ENCODE data around the gene SH3GLB2.
A peak's percentile ranks its signal among the peaks of the same experiment; 100 is the strongest.

The SH3GLB2 gene

DNA sequence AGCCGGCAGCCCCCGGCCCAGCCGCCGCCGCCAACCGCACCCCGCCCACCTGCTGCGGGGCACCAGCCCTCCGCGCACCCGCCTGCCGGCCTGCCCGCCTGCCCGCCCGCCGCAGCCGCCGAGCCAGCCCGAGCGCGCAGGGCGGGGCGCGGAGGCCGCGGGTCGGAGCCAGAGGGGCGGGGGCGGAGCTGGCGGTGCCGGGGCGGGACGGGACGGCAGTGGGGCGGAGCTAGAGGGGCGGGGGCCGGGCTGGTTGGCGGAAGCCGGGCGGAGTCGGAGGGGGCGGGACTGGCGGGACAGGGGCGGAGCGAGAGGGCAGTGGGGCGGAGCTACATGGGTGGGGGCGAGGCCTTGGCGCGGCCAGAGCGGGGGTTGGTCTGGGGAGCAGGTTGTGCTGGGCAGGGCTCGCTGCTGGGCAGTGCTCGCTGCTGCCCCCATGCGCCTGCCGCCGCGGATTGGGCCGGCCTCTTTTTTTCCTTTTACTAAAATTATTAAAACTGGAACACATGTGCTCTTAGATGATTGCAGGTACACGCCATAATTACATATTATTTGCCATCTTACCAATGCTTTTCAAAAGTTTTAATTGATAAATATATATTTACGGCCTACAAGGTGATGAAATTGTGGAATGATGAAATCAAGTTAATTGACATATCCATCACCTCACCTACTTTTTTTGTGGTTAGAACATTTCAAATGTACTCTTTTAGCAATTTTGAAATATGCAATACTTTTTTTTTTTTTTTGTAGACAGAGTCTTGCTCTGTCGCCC, at the start of gene SH3GLB2:
Gene SH3GLB2 (minus strand): TSS at position 140 of the 775 bp plus-strand sequence. CDS start 177 bp downstream, outside the sequence.
- DNase-seq (ENCODE audit: low spot score) = peak; percentile 99

DNA sequence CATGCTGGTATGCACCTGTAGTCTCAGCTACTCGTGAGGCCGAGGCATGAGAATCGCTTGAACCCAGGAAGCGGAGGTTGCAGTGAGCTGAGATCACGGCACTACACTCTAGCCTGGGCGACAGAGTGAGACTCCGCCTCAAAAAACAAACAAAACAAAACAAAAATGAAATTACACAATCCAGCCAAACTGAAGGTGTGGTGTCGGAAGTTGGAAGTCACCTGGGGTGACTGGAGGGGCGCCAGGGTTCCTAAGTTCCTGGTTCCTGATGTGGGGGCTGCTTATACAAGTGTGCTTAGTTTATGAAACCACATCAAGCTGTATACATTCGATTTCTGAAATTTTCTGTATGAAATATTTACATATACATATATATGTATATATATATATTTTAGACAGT, 49.1 kb upstream of the SH3GLB2 start:
- DNase-seq (ENCODE audit: low spot score) = no peak

DNA sequence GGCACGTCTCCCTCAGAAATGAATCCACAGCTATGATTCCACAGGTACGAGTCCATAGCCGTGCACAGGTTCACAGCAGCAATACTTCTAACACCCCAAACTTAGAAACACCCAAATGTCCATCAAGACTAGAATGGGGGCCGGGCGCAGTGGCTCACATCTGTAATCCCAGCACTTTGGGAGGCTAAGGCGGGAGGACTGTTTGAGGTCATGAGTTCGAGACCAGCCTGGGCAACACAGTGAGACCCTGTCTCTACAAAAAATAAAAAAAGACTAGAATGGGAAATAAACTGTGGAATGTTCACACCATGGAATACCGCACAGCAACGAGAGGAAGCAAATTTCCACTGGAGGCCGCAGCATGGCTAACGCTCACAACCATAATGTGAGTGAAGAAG, 48.5 kb upstream of the SH3GLB2 start:
- DNase-seq (ENCODE audit: low spot score) = no peak

DNA sequence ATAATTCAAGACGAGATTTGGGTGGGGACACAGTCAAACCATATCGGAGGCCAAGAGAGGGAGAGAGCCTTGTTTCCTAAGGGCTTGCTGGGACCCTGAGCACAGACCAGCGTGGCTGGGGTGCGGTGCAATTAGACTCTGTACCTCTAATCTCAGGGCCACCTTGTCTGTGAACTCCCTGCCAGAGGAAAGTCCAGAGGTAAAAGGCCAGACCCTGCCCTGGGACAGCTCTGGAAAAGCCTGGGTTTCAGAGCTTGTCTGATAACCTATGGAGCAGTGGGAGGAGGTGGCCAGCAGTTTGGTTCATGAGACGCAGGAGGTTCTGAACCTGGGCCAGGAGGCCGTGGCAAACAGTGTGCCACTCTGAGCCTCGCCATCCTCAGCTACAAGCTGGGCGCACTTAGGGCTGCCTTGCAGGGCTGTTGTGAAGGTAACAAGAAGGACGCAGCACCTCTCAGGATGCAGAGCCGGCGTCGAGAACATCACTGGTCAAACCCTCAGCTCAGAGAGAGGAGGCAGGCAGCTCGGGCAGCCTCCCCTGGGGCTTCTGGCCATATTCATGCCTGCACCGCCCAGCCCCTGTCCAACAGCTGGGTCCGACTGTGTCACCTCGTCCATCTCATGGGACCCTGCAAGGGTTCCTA, 48.0 kb upstream of the SH3GLB2 start:
- DNase-seq (ENCODE audit: low spot score) = no peak

DNA sequence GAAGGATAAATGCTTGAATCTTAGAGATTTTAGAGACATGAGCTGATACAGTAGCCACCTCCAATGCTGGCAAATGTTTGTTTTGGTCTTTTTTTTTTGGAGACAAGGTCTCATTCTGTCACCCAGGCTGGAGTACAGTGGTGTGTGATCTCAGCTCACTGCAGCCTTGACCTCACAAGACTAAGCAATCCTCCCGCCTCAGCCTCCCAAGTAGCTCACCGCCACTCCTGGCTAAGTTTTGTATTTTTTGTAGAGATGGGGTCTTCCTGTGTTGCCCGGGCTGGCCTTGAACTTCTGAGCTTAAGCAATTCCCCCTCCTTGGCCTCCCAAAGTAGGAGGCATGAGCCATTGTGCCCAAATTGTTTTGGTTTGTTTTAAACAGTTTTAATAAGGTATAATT, 46.0 kb upstream of the SH3GLB2 start:
- DNase-seq (ENCODE audit: low spot score) = no peak

DNA sequence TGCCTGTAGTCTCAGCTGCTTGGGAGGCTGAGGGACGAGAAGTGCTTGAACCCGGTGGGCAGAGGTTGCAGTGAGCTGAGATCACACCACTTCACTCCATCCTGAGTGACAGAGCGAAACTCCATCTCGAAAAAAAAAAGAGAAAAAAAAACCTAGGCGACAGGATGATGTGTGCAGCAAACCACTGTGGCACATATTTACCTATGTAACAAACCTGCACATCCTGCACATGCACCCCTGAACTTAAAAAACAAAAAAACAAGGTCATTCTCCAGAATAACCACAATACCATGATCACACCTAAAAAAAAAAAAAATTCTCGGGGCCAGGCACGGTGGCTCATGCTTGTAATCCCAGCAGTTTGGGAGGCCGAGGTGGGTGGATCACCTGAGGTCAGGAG, 45.3 kb upstream of the SH3GLB2 start:
- no peak for DNase-seq (ENCODE audit: low spot score)

DNA sequence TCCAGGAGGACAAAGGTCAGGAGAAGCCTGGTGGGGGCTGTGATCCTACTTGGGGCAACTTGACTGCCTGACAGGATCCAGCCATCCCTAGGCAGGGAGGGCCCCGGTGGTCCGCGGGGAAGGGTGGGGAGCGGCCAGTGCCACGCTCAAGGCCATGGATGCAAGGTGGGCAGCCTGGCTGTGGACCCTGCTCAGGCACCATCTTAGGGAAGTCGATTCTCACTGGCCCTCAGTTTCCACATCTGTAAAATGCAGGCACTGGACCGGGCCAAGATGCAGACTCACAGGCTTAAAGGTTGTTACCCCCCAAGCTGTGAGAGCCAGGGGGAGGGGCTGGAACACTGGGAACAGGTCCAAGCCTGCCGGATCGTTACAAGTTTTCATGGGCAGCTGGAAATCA, 44.0 kb upstream of the SH3GLB2 start:
- no peak for DNase-seq (ENCODE audit: low spot score)

DNA sequence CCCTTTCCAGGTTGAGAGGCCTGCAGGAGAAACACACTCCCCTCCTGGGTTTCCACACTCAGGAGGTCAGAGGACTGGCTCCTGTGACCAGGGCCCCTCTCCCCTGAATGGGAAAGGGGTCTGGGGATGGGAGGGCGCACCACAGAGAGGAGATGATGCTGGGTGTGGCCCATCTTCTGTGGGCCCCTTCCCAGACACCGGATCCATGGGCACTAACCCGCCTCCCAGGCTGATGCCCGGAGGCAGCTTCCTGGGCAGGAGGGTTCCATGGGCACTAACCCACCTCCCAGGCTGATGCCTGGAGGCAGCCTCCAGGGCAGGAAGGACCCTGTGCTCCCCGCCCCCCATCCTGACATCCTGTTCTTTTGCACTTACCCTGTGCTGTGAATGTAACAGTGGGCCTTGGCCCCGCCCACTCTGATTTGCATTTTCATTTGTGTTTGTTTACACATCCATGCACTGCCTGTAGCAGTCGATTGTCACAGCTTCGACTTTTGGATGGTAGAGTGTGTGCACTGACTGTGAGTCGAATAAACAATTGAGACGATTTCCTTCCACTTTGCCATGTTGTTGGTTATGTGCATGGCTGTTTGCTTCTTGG, 43.5 kb upstream of the SH3GLB2 start:
- DNase-seq (ENCODE audit: low spot score) = no peak

DNA sequence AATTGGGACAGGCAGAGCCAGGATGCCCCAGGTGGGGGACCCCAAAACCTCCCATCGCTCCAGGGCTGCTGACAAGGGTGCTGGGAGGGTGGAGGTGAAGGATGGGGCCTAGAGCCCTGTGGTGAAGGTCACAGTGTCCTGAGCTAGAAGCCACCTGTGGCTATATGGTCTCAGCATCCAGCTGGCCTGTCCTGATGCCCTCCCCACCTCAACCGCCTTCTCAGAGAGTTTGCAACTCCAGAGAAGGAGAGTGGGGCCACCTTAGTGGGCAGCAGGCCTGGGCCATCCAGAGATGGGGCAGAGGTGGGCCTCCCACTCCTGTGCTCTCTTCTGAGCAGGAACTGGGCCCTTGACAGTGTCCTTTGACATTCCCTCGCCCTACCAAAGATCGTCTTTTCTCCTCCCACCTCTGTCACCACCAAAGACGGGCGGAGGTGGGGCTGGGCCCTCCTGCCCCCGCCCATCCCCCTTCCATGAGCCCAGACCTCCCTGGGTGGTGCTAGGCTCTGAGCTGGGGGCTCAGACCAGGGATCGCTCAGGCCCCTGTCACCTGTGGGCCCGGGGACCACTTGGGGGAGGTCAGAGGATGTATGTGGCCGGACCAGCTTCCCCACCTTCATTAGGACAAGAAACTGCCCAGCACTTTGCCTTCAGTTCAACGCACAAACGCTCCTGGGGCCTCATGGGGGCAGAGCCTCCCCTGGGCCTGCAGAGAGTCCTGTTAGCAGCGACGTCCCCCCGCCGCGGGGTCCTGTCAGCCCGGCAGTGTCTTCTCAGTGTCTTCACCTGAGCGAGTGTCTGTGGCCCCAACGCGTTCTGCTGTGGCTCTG, 42.8 kb upstream of the SH3GLB2 start:
- DNase-seq (ENCODE audit: low spot score) = no peak

DNA sequence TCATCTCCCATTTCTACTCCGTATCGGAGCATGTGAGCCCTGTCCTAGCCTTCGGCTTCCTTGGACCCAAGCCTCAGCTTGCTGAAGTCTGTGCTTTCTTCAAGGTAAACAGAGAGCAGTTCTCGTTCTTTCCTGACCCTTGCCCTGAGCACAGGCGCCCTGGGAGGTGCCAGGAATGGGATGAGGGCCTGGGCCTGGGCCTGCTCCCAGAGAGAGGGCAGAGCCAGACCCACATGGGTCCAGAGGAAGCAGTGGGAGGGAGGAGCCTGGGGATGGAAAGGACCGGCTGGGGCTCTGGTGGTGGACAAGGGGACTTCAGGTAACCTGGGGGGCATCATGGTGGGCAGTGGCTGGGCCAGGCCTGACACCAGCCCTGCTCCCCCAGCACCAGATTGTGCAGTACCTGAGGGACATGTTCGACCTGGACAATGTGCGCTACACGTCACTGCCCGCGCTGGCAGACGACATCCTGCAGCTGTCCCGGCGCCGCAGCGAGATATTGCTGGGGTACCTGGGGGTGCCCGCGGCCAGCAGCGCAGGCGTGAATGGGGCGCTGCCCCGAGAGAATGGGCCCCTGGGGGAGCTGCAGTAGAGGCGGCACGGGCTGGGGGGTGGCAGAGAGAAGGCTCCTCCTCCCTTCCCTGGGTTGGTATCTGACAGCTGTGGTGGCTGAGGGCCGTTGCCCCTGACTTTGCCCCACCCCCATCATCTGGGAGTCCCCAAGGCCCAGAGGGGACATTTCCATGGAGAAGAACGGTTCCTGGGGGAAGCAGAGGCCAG, 41.9 kb upstream of the SH3GLB2 start:
- no peak for DNase-seq (ENCODE audit: low spot score)

DNA sequence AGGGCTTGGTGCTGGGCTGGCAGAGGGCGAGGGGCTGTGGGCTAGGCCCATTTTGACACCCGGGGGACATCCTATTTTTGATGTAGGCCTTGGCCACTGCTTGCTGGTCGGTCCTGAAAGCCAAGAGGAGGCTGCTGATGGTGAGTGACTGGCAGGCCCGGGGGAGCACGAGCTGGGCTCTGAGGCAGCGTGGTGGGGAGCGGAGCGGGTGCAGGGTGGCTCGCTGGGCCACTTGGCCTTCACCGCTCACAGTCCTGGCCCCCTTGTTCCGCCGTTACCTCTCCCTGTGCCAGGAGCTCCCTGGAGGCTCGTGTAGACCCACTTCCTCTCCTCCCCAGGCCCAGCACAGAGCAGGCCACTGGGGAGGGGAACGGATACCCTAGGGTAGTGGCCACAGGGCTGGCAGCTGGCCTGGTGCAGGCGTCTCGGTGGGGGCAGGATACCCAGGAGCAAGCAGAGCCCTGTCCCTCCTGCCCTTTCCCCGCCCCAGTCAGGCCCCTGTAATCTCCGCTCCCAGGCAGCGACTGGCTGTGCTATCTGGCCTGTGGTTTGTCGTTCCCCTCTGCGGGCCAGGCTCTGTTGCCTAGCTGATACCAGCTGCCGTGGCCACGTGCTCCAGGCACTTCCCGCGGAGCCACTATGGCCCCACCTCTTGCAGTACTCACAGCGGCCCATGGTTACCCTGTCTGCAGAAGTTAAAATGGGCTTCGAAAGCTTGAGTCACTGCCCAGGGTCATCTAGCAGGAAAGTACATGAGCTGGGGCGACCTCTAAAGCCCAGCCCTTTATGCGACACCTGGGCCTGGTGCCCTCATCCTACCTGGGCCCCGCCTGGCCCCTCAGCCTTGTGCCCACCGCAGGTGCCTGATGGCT, 41.1 kb upstream of the SH3GLB2 start:
- DNase-seq (ENCODE audit: low spot score) = no peak

DNA sequence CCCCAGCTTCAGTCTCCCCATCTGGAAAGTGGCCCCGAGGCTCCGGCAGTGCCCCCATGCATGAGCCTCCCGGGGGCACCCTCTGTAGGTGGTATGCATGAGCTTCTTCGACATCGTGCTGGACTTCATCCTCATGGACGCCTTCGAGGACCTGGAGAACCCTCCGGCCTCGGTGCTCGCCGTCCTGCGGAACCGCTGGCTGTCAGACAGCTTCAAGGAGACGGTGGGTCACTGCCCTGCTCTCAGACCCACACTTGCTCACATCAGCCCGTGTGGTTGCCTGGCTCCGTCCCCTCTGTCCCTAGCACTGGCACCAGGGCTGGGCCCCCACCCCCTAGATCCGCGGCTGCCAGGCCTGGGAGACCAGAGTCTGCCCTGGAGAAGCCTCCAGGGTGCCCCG, 40.0 kb upstream of the SH3GLB2 start:
- DNase-seq (ENCODE audit: low spot score) = no peak

DNA sequence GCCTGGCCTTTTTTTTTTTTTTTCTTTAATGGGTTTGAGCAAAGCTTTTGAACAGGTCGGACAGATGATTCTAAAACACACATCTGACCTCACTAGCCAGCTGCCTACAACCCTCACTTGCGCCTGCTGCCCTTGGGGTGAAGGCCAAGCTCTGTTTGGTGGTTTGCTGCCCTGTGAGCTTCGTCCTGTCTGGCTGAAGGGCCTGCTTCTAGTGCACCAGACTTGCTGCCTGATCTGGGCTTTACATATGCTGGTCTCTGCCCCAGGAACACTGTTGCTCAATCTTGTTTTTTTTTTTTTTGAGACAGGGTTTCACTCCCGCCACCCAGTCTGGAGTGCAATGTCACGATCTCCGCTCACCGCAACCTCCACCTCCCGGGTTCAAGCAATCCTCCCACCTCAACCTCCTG, 36.4 kb upstream of the SH3GLB2 start:
- no peak for DNase-seq (ENCODE audit: low spot score)

DNA sequence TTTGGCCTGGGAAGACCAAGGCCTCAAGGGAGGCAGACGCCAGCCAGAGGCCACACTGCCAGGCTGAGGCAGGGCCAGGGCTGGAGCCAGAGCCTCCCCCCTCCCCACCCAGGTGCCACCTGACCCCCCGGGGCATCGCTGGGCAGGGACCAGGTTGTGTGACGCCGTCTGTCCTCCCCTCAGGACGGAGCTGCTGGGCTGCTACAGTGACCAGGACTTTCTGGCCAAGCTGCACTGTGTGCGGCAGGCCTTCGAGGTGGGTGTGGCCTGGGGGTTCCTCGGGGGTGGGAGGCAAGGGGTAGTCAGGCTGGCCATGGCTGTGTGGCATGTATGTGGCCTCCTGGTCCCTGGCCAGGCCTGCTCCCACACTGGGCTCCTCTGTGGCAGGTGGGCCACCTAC, 34.9 kb upstream of the SH3GLB2 start:
- DNase-seq (ENCODE audit: low spot score) = no peak

DNA sequence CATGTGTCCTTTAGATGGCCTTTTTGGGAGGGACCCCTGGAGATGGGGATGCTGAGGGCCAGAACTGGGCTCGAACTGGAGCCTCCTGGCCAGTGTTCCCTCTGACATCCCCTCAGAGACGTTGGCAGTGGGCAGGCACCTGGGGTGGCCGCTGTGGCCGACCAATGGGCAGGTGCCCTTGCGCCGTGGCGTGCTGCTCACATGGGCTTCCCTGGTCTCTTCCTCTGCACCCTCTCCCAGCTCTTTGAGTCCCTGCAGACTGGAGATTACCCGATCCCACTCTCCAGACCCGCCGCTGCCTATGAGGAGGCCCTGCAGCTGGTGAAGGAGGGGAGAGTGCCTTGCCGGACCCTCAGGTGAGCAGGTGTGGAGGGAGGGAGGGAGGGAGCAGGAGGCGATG, 32.9 kb upstream of the SH3GLB2 start:
- no peak for DNase-seq (ENCODE audit: low spot score)

DNA sequence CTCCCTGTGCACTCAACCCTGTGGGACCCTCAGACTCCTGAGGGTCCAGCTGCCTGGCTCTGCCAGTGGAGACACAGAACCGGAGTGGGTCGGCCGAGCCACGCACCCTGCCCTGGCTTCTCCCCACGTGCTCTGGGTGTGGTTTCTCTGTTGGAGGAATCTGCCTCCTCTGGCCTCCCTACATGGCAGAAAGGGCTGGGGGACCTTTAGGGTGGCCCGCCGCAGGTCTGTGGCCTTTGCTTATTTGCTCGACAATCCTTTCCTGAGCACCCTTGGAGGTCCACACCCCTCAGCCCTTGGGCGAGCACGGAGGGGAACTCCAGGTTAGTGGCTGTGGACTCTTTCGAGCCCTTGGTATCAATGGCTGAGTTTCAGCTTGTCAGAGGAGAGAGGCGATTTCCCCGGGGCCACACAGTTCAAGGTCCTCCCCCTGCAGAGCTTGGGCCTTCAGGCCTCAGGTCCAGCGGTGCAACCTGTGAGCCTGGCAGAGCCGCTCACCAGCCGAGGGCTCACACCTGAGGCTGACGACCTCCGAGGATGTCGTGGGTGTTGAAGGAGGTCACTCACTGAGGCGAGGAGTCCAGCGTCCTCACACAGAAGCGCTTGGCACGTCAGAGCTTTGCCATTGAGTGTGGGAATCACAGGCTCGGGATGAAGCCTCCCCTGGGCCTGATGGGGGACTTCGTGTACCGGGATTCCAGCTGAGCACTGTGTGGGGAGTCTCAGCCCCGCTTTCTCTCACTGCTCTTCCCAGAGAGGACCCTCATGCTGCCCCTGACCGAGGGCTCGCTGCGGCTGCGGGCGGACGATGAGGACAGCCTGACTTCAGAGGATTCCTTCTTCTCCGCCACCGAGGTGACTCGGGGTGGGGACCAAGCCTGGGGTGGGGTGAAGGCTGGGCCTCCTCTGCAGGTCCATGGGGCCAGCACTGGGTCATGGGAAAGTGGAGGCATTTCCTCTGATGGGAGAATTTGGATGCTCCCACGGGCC, 32.0 kb upstream of the SH3GLB2 start:
- DNase-seq (ENCODE audit: low spot score) = no peak

DNA sequence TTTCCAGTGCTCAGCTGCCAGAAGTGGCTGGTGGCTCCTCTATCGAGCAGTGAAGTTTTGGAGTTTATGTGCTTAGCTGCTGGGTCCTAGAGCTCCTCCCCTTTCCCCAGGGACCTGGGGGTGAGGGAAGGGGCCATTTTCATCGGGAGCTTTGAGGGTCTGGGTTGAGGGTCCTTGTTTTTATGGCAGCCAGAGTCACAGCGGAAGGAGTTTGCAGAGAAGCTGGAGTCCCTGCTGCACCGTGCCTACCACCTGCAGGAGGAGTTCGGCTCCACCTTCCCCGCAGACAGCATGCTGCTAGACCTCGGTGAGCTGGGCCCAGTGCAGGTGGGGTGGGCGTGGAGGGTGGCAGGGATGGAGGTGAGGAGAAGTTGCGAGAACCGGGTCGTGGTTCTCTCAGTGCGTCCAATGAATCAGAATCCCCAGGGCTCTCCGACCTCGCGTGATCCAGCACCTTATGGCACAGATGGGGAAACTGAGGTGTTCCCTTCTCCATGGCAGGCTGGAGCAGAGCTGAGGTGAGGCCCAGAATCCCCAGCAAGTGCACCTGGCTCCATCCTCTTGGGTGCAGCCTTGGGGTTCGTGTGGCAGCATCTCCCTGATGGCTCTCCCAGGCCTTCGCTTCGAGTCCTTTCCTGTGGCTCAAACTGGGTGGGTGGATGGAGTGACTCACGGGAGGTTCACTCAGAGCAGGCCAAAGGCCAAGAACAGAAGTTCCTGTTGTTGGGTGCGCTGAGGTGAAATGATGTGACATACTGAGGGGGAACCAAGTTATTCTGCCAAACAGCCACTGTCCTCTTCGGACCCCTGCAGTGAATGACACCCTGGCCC, 31.0 kb upstream of the SH3GLB2 start:
- DNase-seq (ENCODE audit: low spot score) = peak; percentile 55

DNA sequence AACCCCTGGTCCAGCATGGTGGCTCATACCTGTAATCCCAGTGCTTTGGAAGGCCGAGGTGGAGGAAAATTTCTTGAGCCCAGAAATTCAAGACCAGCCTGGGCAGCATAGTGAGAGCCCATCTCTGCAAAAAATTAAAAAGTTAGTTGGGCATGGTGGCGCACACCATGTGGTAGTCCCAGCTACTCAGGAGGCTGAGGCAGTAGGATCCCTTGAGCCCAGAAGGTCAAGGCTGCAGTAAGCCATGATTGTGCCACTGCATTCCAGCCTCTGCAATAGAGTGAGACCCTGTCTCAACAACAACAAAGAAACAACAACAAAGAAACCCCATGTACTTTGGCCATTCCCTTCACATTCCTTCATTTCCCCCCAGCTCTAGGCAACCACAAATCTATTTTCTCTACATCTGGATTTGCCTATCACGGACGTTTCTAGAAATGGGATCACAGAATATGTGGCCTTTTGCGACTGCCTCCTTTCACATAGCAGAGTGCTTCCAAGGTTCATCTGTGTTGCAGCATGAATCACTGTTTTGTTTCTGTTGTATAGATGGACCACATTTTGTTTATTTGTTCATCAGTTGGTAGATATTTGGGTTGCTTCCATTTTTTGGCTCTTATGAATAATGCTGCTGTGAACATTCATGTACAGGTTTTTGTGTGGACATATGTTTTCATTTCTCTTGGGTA, 26.2 kb upstream of the SH3GLB2 start:
- no peak for DNase-seq (ENCODE audit: low spot score)
